ENCODE results near the gene CDKL1. TPM values are rescaled to one million over a fixed set of nuclear protein-coding genes. Genes with fewer than 3 reads are reported as not detected.

CDKL1 gene
- polyA plus RNA-seq, 1 donor (not counting 4 experiments of a cell fraction or from before 2014, with no cell fraction given): 4.7 TPM

- Histone ChIP-seq H3K4me1 (ENCODE audit: control insufficient read depth, extremely low read depth, insufficient read depth, low read length) (no peaks in the 10 kb centered on the region), H3K9ac (ENCODE audit: control insufficient read depth, extremely low read depth, insufficient read depth, low read length) (no peak overlapping the region), H3K27me3 (ENCODE audit: control insufficient read depth, extremely low read depth, insufficient read depth, low read length) (no peaks in the 10 kb centered on the region), H3K9me1 (ENCODE audit: control insufficient read depth, extremely low read depth, insufficient read depth, low read length) (no peaks in the 10 kb centered on the region), H3K27ac (ENCODE audit: control insufficient read depth, insufficient read depth, low read length) (no peak overlapping the region), H3K4me3 (ENCODE audit: control insufficient read depth in 2 of 3, extremely low read depth in 1 of 3, insufficient read depth in 2 of 3, low read depth in 1 of 3, low read length in 3 of 3) (no peak overlapping the region), H3K36me3 (ENCODE audit: control insufficient read depth in 2 of 2, extremely low read depth in 1 of 2, insufficient read depth in 2 of 2, low read length in 2 of 2) (no peaks in the 10 kb centered on the region), H3K4me2 (ENCODE audit: control insufficient read depth, extremely low read depth, insufficient read depth, low read depth, low read length) (no peak overlapping the region), H2AFZ (ENCODE audit: control insufficient read depth, low read length) (no peak overlapping the region), H3K9me3 (ENCODE audit: control insufficient read depth, low read depth, low read length) (no peaks in the 10 kb centered on the region), H4K20me1 (ENCODE audit: control insufficient read depth, extremely low read depth, insufficient read depth, low read length) (no peaks in the 10 kb centered on the region), H3K79me2 (ENCODE audit: control insufficient read depth, insufficient read depth, low read length) (no peaks in the 10 kb centered on the region)
- no peak for FAIRE-seq
- dilution Hi-C loops (cut with MboI; ENCODE audit: extremely low pct_ligation_motif_present, low sequenced_read_pairs): no loop called here
- DNase-seq (ENCODE audit: low read depth, low spot score): no peak
- TF ChIP-seq EZH2 (IDR thresholded peaks at IDR 0.05; ENCODE audit: low read length) (no peak), CTCF (optimal IDR thresholded peaks at IDR 0.05 in 1 of 3, IDR thresholded peaks at IDR 0.05 in 1 of 3, conservative IDR thresholded peaks at IDR 0.05 in 1 of 3; ENCODE audit: extremely low read depth in 1 of 3, insufficient read depth in 2 of 3, low read length in 3 of 3) (no peak)
Observed at GRCh38 chr14:50410071-50410470, 13.4 kb upstream of the CDKL1 start.

GRCh38 chr14:50407111-50407812 is 10.6 kb upstream of the CDKL1 start:
- Histone ChIP-seq H3K4me2 (ENCODE audit: control insufficient read depth, extremely low read depth, insufficient read depth, low read depth, low read length) (no peak overlapping the region), H3K27ac (ENCODE audit: control insufficient read depth, insufficient read depth, low read length) (no peak overlapping the region), H3K9ac (ENCODE audit: control insufficient read depth, extremely low read depth, insufficient read depth, low read length) (no peak overlapping the region), H3K36me3 (ENCODE audit: control insufficient read depth in 2 of 2, extremely low read depth in 1 of 2, insufficient read depth in 2 of 2, low read length in 2 of 2) (no peaks in the 10 kb centered on the region), H3K4me3 (ENCODE audit: control insufficient read depth in 2 of 3, extremely low read depth in 1 of 3, insufficient read depth in 2 of 3, low read depth in 1 of 3, low read length in 3 of 3) (no peak overlapping the region), H3K9me3 (ENCODE audit: control insufficient read depth, low read depth, low read length) (no peaks in the 10 kb centered on the region), H3K79me2 (ENCODE audit: control insufficient read depth, insufficient read depth, low read length) (no peaks in the 10 kb centered on the region), H2AFZ (ENCODE audit: control insufficient read depth, low read length) (no peak overlapping the region), H3K4me1 (ENCODE audit: control insufficient read depth, extremely low read depth, insufficient read depth, low read length) (no peaks in the 10 kb centered on the region), H3K27me3 (ENCODE audit: control insufficient read depth, extremely low read depth, insufficient read depth, low read length) (no peaks in the 10 kb centered on the region), H3K9me1 (ENCODE audit: control insufficient read depth, extremely low read depth, insufficient read depth, low read length) (no peaks in the 10 kb centered on the region), H4K20me1 (ENCODE audit: control insufficient read depth, extremely low read depth, insufficient read depth, low read length) (no peaks in the 10 kb centered on the region)
- no peak for TF ChIP-seq EZH2 (IDR thresholded peaks at IDR 0.05; ENCODE audit: low read length)
- no peak for TF ChIP-seq CTCF (optimal IDR thresholded peaks at IDR 0.05 in 1 of 3, IDR thresholded peaks at IDR 0.05 in 1 of 3, conservative IDR thresholded peaks at IDR 0.05 in 1 of 3; ENCODE audit: extremely low read depth in 1 of 3, insufficient read depth in 2 of 3, low read length in 3 of 3)
- FAIRE-seq (no peak), DNase-seq (ENCODE audit: low read depth, low spot score) (no peak)
- dilution Hi-C loops (cut with MboI; ENCODE audit: extremely low pct_ligation_motif_present, low sequenced_read_pairs): no loop called here

Data from keratinocyte (primary cell).